Left ventricle myocardium inferior (tissue), 1 donor: Measurements from ENCODE around the gene FHIT. TPM values are rescaled to one million over a fixed set of nuclear protein-coding genes. Genes with fewer than 3 reads are reported as not detected.

Experiments used
- DNase-seq: peaks from one replicate; pipeline ENCODE4 v3.0.0-alpha.2; 2020
- H3K27ac ChIP-seq: fragments of 200-600 bp; replicated peaks from 2 replicates; pipeline ENCODE4 v1.8.0; 2021
- H3K27me3 ChIP-seq: fragments of 200-600 bp; 2 replicates; pipeline ENCODE4 v1.8.0; 2021; ENCODE audit warnings: low read depth
- H3K36me3 ChIP-seq: fragments of 200-600 bp; 2 replicates; pipeline ENCODE4 v1.8.0; 2021
- H3K4me1 ChIP-seq: fragments of 200-600 bp; 2 replicates; pipeline ENCODE4 v1.8.0; 2021
- H3K4me3 ChIP-seq: fragments of 200-600 bp; 2 replicates; pipeline ENCODE4 v1.8.0; 2021; ENCODE audit warnings: mild to moderate bottlenecking, moderate library complexity
- H3K9me3 ChIP-seq: fragments of 200-600 bp; replicated peaks from 2 replicates; pipeline ENCODE4 v1.8.0; 2021
- CTCF ChIP-seq: fragments of 200-600 bp; IDR thresholded peaks from 2 replicates; pipeline ENCODE4 v1.8.0; 2021; ENCODE audit warnings: antibody characterized with exemption, mild to moderate bottlenecking, borderline replicate concordance
- intact Hi-C: fragments of 100-400 bp; cut with micrococcal nuclease; formaldehyde crosslinking; loops from one replicate; pipeline ENCODE4 v1.11.0; 2022
- total RNA-seq: library from RNA; stranded (reverse); fragmentation: NEBNext Ultra II Directional; extraction: Animal tissue kit (Norgen Biotek cat#: 25700); gene quantifications from one replicate; pipeline ENCODE4 v1.2.1, GENCODE V29; 2021
- donor health status: DM: no; HTN: yes; CAD: no; lungs with severe emphysema.

The FHIT gene
- total RNA-seq, 1 donor from 2014 or later: 16.0 TPM

- H3K27ac ChIP-seq: no peak overlapping the region
- peaks cover 7% of the 10 kb centered on the region for H3K9me3 ChIP-seq
- no peak overlapping the region for H3K4me3 ChIP-seq
- DNase-seq: no peak
- intact Hi-C loops: no loop called here
- no peak for TF ChIP-seq CTCF
- no peaks in the 10 kb centered on the region for H3K4me1 ChIP-seq
- H3K27me3 ChIP-seq: no peaks in the 10 kb centered on the region
- no peaks in the 10 kb centered on the region for H3K36me3 ChIP-seq
Measured at GRCh38 chr3:60094392-60094947, 1156.8 kb downstream of the FHIT start.

- H3K4me1 ChIP-seq: no peaks in the 10 kb centered on the region
- no peak for DNase-seq
- H3K36me3 ChIP-seq: no peaks in the 10 kb centered on the region
- no peak overlapping the region for H3K4me3 ChIP-seq
- H3K27ac ChIP-seq: no peak overlapping the region
- intact Hi-C loops: no loop called here
- no peaks in the 10 kb centered on the region for H3K27me3 ChIP-seq
- H3K9me3 ChIP-seq: peaks cover 7% of the 10 kb centered on the region
- no peak for TF ChIP-seq CTCF
Measured at GRCh38 chr3:60090548-60090947, 1160.7 kb downstream of the FHIT start.

- no peak overlapping the region for H3K27ac ChIP-seq
- intact Hi-C loops: no loop called here
- no peaks in the 10 kb centered on the region for H3K9me3 ChIP-seq
- no peaks in the 10 kb centered on the region for H3K27me3 ChIP-seq
- H3K4me1 ChIP-seq: no peaks in the 10 kb centered on the region
- no peaks in the 10 kb centered on the region for H3K36me3 ChIP-seq
- no peak for DNase-seq
- no peak for TF ChIP-seq CTCF
- no peak overlapping the region for H3K4me3 ChIP-seq
Measured at GRCh38 chr3:60086811-60087210, 1164.4 kb downstream of the FHIT start.

GRCh38 chr3:60085649-60086048 lies 1165.6 kb downstream of the FHIT start:
- TF ChIP-seq CTCF: no peak
- Histone ChIP-seq H3K27me3 (no peaks in the 10 kb centered on the region), H3K4me3 (no peak overlapping the region), H3K4me1 (no peaks in the 10 kb centered on the region), H3K9me3 (no peaks in the 10 kb centered on the region), H3K36me3 (no peaks in the 10 kb centered on the region), H3K27ac (no peak overlapping the region)
- intact Hi-C loops: no loop called here
- DNase-seq: no peak

- TF ChIP-seq CTCF: no peak
- Histone ChIP-seq H3K9me3 (peaks cover 15% of the 10 kb centered on the region), H3K4me3 (no peak overlapping the region), H3K27me3 (no peaks in the 10 kb centered on the region), H3K36me3 (no peaks in the 10 kb centered on the region), H3K27ac (no peak overlapping the region), H3K4me1 (peaks cover 2% of the 10 kb centered on the region)
- intact Hi-C loops: no loop called here
- DNase-seq: no peak
Measured at GRCh38 chr3:60081381-60082095, 1169.7 kb downstream of the FHIT start.
